Gastrocnemius medialis (tissue), 4 donors: Measurements from ENCODE around the gene SSBP1.

ENCODE experiments used
- CTCF ChIP-seq, 5 experiments: fragments of 450-650 bp in 3 of 5; fragments of 200-600 bp in 2 of 5; sonication (generic) in 2 of 5; IDR thresholded peaks in 4 of 5; conservative IDR thresholded peaks in 1 of 5; 1 replicate in 4 of 5; 2 replicates in 1 of 5; pipeline ENCODE4 v1.5.1; 2016 to 2019; ENCODE audit warnings: antibody characterized with exemption in 5 of 5, mild to moderate bottlenecking in 3 of 5, moderate library complexity in 3 of 5
- POLR2A ChIP-seq, 2 donors: fragments of 450-650 bp; IDR thresholded peaks; one replicate each; pipeline ENCODE4 v1.6.1; 2017; ENCODE audit warnings: antibody characterized with exemption in 2 of 2, mild to moderate bottlenecking in 2 of 2, moderate library complexity in 2 of 2

GRCh38 chr7:141789917-141790316 is 51.8 kb downstream of the SSBP1 start, which contains the start of gene TAS2R5:
- no peak for TF ChIP-seq CTCF (IDR thresholded peaks at IDR 0.05 in 4 of 5, conservative IDR thresholded peaks at IDR 0.05 in 1 of 5)
- TF ChIP-seq POLR2A (IDR thresholded peaks at IDR 0.05): no peak
